GM12891 (cell line): ENCODE measurements around the gene LMF2.

ENCODE experiments used
- PAX5 ChIP-seq: IDR thresholded peaks from 2 replicates; pipeline ENCODE4 v1.6.1; 2011; ENCODE audit warnings: low read length, moderate library complexity, mild to moderate bottlenecking; ENCODE audit not compliant: insufficient read depth, severe bottlenecking
- POLR2A ChIP-seq: IDR thresholded peaks from 2 replicates; pipeline ENCODE4 v1.6.1; 2011; ENCODE audit warnings: low read depth, low read length, control low read depth
- POLR2AphosphoS5 ChIP-seq: IDR thresholded peaks from 2 replicates; pipeline ENCODE4 v1.6.1; 2011; ENCODE audit warnings: low read depth, low read length, control low read depth
- POU2F2 ChIP-seq: IDR thresholded peaks from 2 replicates; pipeline ENCODE4 v1.6.1; 2011; ENCODE audit warnings: low read depth, mild to moderate bottlenecking, control low read depth, low read length, moderate library complexity
- TAF1 ChIP-seq: IDR thresholded peaks from 2 replicates; pipeline ENCODE4 v1.6.1; 2011; ENCODE audit warnings: low read depth, low read length, control low read depth

GRCh38 chr22:50498322-50498890 lies 9.1 kb downstream of the LMF2 start:
- TF ChIP-seq POLR2A: no peak
- TF ChIP-seq POU2F2: no peak
- no peak for TF ChIP-seq POLR2AphosphoS5
- no peak for TF ChIP-seq TAF1
- TF ChIP-seq PAX5: no peak
